NCI-H82 (cell line): ENCODE results near the gene TNPO1.

ENCODE experiments used
- DNase-seq: peaks from one replicate; lab custom pipeline; 2025; lab: John Stamatoyannopoulos, UW

TNPO1 gene

DNA sequence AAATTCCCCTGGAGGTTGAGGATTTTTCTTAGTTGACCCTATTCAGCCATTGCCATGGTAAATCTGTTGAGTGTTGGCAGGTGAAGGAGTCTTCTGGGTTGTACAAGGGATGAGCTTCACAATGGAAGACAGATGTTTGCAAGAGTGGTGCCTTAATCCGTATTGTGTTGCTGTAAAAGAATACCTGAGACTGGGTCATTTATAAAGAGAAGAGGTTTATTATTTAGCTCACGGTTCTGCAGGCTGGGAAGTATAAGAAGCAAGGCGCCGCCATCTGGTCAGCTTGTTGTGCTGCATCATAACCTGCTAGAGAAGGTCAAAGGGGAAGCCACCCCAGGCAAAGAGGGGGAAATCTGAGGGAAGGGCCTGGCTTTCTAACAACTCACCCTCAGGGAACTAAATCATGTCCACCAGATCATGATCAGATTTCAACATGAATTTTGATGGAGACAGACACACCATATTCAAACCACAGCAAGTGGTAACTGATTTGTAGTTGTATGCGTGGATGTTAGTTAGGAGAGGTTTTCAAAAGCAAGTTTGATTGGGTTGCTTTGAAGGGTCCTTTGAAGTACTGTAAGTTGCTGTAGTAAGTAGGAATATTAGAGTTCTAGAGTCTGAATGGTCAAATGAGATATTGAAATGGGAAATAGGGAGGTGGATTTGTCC lies 2.5 kb downstream of the TNPO1 start:
- DNase-seq = peak; percentile 90

GRCh38 chr5:72821776-72822175 lies 5.3 kb downstream of the TNPO1 start:
- DNase-seq = no peak

DNA sequence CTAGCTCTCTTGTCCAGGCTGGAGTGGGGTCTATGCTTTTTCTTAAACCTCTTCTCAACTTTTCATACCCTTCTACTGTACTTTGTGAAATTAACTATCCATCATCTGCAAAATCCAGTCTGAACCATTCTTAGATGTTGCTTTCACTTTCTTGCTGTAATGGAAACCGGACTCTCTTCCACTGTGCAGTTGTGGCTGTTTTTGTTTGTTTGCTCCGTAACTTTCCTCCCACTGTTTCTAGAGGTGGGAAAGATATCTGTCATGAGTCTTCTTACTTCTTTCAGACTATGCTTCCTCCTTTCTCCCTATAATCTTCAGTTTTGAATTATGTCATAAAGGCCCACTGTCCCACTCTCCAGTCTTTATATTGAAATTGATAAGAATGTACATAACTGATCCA lies 6.5 kb downstream of the TNPO1 start:
- DNase-seq = no peak

- peak; percentile 28 for DNase-seq
These were observed 13.2 kb downstream of the TNPO1 start for GRCh38 chr5:72829707-72830106.

DNA sequence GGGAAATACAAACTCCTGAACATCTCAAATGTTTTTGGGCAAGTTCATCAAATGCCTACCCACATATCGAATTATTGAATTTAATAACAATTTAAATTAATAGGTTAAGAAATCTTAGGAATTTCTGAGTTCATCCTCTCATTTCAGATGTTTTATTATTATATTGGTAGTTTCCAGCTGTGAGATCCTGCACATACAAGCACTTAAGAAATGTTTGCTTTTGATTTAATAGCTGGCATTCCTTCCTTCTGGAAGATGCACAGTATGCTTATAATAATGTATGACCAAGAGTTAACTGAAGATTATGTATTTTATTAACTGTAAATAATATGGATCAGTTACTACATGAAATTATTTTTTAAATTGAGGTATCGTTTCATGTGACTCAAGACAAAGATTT lies 13.9 kb downstream of the TNPO1 start:
- DNase-seq = no peak

DNA sequence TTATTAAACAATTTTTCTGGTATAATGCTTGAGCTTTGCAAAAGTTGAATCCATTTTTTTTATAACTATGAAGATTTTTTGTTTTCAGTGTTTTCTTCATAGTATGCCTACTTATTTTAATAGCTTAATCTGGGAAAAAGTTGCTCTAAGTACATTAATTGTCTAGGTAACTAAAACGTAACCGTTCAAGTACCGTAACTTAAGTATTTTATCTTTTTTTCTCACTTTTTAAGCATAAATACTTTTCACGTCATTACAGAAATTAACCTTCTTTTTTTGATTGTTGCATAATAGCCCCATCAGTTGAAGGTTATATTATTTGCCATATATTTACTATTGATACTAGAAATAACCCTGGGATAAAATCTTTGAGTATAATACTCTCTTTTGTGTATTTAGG lies 15.2 kb downstream of the TNPO1 start:
- no peak for DNase-seq

GRCh38 chr5:72834924-72835323 lies 18.5 kb downstream of the TNPO1 start:
- no peak for DNase-seq

DNA sequence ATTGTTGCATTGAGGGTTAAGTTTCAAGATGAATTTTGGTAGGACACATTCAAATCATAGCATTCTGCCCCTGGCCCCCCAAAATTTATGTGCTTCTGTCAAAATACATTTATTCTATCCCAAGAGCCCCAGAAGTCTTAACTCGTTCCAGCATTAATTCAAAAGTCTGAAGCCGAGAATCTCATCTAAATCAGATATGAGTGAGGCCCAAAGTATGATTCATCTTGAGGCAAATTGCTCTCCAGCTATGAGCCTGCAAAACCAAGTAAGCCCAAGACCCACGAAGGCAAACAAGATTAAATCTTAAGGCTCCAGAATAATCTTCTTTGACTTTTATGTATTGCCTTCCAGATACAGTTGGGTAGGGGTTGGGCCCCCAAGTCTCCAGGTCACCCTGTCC lies 19.2 kb downstream of the TNPO1 start:
- DNase-seq = peak; percentile 68

DNA sequence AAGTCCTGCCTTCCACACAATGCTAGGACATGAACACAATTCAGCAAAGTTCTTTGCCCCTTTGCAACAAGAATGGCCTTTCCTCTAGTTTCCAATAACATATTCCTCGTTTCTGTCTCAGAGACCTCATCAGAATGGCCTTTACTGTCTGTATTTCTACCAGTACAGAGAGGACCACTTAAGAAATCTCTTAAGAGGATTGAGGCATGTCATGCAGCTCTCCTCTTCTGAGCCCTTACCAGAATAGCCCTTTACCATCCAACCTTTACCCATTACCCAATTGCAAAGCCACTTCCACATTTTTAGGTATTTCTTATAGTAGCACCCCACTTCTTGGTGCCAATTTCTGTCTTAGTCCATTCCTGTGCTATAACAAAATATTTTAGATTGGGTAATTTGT lies 20.3 kb downstream of the TNPO1 start:
- peak; percentile 61 for DNase-seq

DNA sequence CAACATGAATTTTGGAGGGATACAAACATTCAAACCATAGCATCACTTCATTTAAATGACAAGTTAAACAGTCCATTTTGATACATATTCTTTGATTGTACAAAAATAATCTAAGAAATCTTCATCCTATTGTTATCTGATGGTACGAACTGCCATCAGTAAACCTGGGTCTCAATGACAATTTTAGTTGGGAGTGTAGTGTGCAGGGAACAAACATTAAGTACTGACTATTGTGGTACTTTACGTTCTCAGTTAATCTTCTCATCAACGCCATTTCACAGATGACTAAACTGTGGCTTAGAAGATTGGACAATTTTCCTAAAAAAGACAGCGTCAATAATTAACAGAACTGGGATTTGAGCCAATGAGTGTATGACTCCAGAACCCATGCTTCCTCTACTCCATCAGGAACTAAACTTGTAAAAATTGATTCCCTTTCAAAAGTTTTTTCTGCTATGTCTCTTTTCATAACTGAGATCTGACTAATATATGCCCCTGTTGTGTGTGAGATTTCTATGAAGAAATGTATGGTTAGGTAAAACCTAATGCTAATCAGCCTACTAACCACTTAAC lies 21.1 kb downstream of the TNPO1 start:
- no peak for DNase-seq

- no peak for DNase-seq
These were observed 23.6 kb downstream of the TNPO1 start for GRCh38 chr5:72840041-72840440.

GRCh38 chr5:72841756-72842535 lies 25.5 kb downstream of the TNPO1 start:
- no peak for DNase-seq

GRCh38 chr5:72842816-72843215 lies 26.4 kb downstream of the TNPO1 start:
- DNase-seq = no peak

DNA sequence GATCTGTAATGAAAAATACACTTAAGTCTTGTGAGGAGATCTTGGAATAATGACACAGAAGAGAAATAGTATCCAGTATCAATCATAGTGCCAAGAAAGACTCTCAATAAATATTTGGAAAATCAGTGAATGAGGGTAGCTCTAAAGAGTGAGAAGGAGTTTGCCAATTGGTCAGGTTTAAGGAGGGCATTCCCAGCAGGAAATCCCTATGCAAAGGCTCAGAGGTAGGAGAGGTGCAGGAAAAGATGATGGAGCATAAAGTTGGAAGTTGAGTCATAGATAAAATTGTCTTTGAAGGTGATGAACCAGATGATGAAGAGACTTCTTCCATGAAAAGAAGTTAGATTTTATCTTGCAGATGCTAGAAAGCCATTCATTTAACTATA lies 27.8 kb downstream of the TNPO1 start:
- DNase-seq = no peak

GRCh38 chr5:72845889-72846288 lies 29.4 kb downstream of the TNPO1 start:
- DNase-seq = no peak

DNA sequence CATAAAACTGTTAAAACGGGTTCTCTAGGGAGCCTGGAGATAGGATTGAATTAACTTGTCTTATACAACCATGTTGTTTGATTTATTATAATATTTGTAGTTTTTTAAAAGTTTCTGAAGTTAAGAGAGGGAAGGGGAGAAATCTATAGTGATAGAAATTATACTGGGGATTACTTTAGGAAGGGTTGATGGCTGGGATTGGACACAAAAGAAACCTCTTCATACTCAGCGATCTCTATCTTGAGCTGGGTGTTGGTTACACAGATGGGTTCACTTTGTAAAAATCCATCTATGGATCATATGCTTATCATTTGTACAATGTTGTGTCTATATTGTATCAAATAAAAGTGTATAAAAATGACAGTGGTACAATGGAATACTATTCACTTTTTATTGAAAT lies 30.0 kb downstream of the TNPO1 start:
- peak; percentile 13 for DNase-seq

DNA sequence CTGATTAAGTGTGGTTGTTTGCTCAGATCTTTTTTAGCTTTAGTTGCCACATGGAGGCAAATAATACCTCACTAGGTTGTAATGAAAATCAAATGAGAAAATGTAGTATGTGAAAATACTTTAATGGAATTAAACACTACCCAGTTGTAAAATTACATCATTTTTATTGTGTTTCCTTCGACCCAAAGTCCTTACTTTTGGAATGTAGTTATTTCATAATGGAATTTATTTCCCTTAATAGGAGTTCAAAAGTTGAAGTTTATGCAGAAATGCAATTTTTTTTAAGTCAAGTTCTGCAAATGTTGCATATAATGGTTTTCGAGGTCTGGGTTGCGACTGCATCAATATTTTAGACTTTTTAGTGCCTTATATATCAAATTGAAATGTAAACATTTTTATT lies 31.0 kb downstream of the TNPO1 start:
- no peak for DNase-seq

DNA sequence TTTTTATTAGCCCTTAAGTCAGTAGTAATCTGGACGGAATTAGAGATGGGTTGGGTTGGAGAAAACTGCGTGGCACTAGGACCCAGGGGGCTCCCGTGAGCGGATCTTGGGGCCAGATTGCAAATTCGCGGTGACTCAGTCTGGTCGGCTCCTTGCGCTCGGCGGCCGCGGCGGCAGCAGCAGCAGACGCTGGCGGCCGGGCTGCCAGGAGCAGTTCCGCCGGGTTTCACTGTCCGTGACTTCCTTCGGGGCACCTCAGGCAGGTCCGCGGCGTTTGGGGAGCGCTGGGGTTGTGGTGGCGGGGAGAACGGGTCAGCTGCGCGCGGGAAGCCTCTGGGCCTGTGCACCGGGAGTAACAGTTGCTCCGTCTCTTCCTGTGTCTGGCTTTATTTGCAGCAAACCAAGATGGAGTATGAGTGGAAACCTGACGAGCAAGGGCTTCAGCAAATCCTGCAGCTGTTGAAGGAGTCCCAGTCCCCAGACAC lies 31.6 kb downstream of the TNPO1 start:
- DNase-seq = peak; percentile 93

DNA sequence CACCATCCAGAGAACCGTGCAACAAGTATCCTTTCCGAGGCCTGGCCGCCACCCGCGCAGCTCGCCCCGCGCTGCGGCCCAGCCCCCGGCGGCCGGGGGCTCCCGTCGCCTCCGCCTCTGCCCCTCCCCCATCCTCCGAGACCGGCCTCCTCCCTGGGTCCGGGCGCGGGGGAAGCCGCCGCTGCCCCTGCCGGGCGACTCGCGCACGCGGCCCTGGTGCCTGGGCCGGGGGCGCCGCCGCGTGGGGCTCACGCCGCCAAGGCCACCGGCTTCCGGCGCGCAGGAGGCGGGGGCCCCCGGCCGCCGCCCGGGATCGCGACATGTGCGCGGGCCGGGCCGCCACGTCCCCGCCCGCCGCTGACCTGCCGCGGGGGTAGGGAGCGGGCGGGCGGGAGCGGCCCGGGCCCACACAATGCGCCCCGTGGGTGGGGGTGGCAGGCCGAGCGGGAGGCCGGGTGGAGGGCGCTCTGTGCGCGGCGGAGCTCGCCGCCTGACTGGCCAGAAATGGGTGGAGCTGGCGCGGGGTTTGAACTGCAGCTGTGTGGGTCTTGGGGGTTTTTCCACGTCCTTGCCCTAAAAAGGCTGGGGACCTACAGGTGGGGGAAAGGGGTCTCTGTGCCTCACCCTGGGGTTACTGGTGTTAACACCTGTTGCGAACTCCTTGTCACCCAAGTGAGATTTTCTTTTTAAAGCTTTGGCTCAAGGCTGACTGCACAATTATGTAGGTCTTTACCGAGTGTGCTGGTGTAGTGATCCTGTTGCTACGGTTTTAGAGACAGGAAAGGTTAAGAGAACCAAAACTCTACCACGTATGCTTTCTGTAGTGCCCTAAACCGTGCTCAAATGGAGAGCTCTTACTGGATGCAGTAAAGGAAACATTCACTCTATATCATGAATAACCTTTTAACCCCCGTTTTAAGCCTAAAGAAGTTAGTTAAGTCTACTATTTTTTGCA lies 32.3 kb downstream of the TNPO1 start:
- peak; percentile 67 for DNase-seq

DNA sequence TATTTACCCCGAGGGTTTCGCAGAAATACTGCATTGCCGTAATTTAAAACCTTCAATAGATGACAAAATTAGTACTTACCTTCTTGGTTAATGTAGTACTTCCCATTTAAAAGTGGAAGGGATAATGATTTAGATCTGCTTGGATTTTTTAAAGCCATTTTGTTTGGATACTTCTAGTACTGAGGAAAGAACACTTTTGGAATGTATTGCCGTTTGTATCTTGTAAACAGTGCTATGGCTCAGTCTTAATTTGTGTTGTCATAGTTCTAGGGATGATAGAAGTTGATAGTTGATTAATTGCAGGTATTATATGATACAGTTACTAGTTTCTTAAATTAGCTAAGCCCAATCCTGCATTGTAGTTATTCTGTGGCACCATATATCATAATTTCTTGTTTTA lies 33.1 kb downstream of the TNPO1 start:
- DNase-seq = no peak

DNA sequence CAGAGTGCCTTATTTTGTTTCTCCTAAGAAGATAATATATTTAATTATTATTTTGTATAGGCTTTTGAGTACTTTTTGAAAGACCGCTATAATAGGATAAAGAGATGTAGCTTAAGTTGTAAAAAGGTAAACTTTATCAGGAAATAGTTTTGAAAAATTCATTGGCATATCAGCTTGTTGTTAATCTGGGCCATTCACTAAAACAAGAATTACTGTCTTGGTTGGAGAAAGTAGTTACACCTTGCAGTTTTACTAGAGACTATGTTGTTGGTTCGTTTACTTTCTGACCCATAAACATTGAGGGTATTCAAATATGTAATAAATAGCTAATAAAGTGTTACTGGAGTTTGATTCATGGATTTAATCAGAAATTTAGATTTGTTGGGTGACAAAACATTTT lies 33.7 kb downstream of the TNPO1 start:
- no peak for DNase-seq

GRCh38 chr5:72852356-72852755 lies 35.9 kb downstream of the TNPO1 start:
- no peak for DNase-seq
